Endothelial cell of umbilical vein (primary cell): ENCODE results near the gene ACAT2.

Experiments
- CTCF ChIP-seq, 2 donors: IDR thresholded peaks; 1 replicate in 1 of 2; 2 replicates in 1 of 2; pipeline ENCODE4 v1.5.1; 2011; ENCODE audit warnings: low read length in 2 of 2, mild to moderate bottlenecking in 2 of 2, moderate library complexity in 2 of 2, control low read depth in 1 of 2, inconsistent platforms in 1 of 2, low read depth in 1 of 2; ENCODE audit not compliant: insufficient read depth in 1 of 2; ENCODE audit errors: extremely low read depth in 1 of 2
- EZH2 ChIP-seq: IDR thresholded peaks from 2 replicates; pipeline ENCODE4 v1.6.1; 2012; ENCODE audit warnings: borderline replicate concordance, low read depth, mild to moderate bottlenecking, moderate library complexity, low read length, inconsistent platforms; ENCODE audit not compliant: severe bottlenecking

GRCh38 chr6:159778542-159779103, 16.8 kb downstream of the ACAT2 start:
- TF ChIP-seq CTCF (IDR thresholded peaks at IDR 0.05; ENCODE audit: extremely low read depth in 1 of 2, insufficient read depth in 1 of 2, low read depth in 1 of 2, low read length in 2 of 2) (no peak), EZH2 (no peak)
